Type B pancreatic cell (in vitro differentiated cells): ENCODE measurements around the gene UBA5. TPM values are rescaled to one million over a fixed set of nuclear protein-coding genes. Genes with fewer than 3 reads are reported as not detected.
"Not testable (repeated sequence)": the region's sequence is repeated elsewhere in the genome, so short reads cannot be mapped to it uniquely, and the experiment has no call there.

Experiments
- DNase-seq: peaks from one replicate; pipeline ENCODE4 v3.0.0; 2021; ENCODE audit warnings: mixed read lengths; ENCODE audit not compliant: unreplicated experiment; ENCODE audit errors: extremely low spot score
- H3K27ac Mint-ChIP-seq: 2 replicates; pipeline ENCODE4 v1.8.0; 2021; ENCODE audit warnings: mild to moderate bottlenecking, mixed read lengths
- H3K27me3 Mint-ChIP-seq: 2 replicates; pipeline ENCODE4 v1.8.0; 2021; ENCODE audit warnings: mixed read lengths
- H3K36me3 Mint-ChIP-seq: 2 replicates; pipeline ENCODE4 v1.8.0; 2021; ENCODE audit warnings: mixed read lengths
- H3K4me1 Mint-ChIP-seq: one replicate; pipeline ENCODE4 v1.8.0; 2021; ENCODE audit warnings: mixed read lengths; ENCODE audit not compliant: unreplicated experiment
- H3K4me3 Mint-ChIP-seq: 2 replicates; pipeline ENCODE4 v1.8.0; 2021; ENCODE audit warnings: mild to moderate bottlenecking, mixed read lengths
- H3K9me3 Mint-ChIP-seq: 2 replicates; pipeline ENCODE4 v1.8.0; 2021; ENCODE audit warnings: mixed read lengths
- total RNA-seq: library from RNA; stranded (reverse); gene quantifications from 2 replicates; pipeline ENCODE4 v1.2.1, GENCODE V29; 2021; ENCODE audit warnings: low replicate concordance
- TF ChIP-seq, protein P1 (sequence below): fragments of 200-600 bp; sonication (generic); conservative IDR thresholded peaks from 2 replicates; pipeline ENCODE4 v1.5.0; 2021; ENCODE audit warnings: antibody characterized with exemption, mild to moderate bottlenecking

The UBA5 gene
- total RNA-seq, 1 donor from 2014 or later = 40.6 TPM

DNA sequence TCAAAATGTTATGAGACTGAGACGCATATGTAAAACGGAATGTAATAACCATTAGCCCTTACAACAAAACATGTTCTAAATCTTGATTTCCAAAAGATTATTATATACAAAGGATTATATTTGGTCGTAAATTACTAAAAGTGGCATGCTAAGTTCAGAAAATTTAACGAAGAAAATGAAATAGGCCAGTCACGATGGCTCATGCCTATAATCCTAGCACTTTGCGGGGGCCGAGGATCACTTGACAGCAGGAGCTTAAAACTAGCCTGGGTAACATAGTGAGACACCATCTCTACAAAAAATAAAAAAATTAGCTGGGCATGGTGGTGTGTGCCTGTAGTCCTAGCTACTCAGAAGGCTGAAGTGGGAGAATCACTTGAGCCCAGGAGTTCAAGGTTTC is 29.5 kb upstream of the UBA5 start:
- Mint-ChIP-seq H3K27me3 (no peaks in the 10 kb centered on the region), H3K4me3 (no peak overlapping the region), H3K4me1 (no peaks in the 10 kb centered on the region), H3K9me3 (no peaks in the 10 kb centered on the region), H3K36me3 (peaks cover 13% of the 10 kb centered on the region), H3K27ac (no peak overlapping the region)
- TF ChIP-seq, protein P1, sequence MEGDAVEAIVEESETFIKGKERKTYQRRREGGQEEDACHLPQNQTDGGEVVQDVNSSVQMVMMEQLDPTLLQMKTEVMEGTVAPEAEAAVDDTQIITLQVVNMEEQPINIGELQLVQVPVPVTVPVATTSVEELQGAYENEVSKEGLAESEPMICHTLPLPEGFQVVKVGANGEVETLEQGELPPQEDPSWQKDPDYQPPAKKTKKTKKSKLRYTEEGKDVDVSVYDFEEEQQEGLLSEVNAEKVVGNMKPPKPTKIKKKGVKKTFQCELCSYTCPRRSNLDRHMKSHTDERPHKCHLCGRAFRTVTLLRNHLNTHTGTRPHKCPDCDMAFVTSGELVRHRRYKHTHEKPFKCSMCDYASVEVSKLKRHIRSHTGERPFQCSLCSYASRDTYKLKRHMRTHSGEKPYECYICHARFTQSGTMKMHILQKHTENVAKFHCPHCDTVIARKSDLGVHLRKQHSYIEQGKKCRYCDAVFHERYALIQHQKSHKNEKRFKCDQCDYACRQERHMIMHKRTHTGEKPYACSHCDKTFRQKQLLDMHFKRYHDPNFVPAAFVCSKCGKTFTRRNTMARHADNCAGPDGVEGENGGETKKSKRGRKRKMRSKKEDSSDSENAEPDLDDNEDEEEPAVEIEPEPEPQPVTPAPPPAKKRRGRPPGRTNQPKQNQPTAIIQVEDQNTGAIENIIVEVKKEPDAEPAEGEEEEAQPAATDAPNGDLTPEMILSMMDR = no peak
- no peak for DNase-seq

DNA sequence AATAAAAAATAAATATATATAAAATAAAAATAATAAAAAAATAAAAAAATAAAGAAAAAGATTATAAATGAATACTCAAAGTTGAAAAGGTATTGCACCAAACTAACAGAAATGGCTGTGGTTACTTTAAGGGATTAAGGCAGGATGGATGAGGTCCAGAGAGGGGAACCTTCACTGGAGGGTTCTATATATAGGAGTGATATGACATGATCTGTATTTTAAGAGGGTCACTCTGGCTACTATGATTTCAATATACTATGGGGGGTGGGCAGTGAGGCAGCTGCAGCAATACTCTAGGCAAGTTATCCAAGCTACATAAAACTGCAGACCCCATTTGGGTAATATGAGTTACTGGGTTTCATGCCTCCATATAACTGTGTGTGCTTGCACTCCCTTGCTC is 25.1 kb upstream of the UBA5 start:
- TF ChIP-seq, protein P1 = no peak
- H3K4me1 Mint-ChIP-seq = no peaks in the 10 kb centered on the region
- H3K36me3 Mint-ChIP-seq = peaks cover 7% of the 10 kb centered on the region
- no peaks in the 10 kb centered on the region for H3K9me3 Mint-ChIP-seq
- no peak for DNase-seq
- no peak overlapping the region for H3K4me3 Mint-ChIP-seq
- H3K27me3 Mint-ChIP-seq = no peaks in the 10 kb centered on the region
- H3K27ac Mint-ChIP-seq = no peak overlapping the region

- TF ChIP-seq, protein P1 = no peak
- Mint-ChIP-seq H3K27me3 (no peaks in the 10 kb centered on the region), H3K9me3 (no peaks in the 10 kb centered on the region), H3K4me3 (no peak overlapping the region), H3K4me1 (no peaks in the 10 kb centered on the region), H3K36me3 (peaks cover 7% of the 10 kb centered on the region), H3K27ac (no peak overlapping the region)
- no peak for DNase-seq
Measured at GRCh38 chr3:132637590-132637989, 22.5 kb upstream of the UBA5 start.

- Mint-ChIP-seq H3K4me3 (no peak overlapping the region), H3K9me3 (no peaks in the 10 kb centered on the region), H3K4me1 (no peaks in the 10 kb centered on the region), H3K27me3 (no peaks in the 10 kb centered on the region), H3K36me3 (peaks cover 7% of the 10 kb centered on the region), H3K27ac (no peak overlapping the region)
- TF ChIP-seq, protein P1 = no peak
- no peak for DNase-seq
Measured at GRCh38 chr3:132638706-132639105, 21.4 kb upstream of the UBA5 start.

DNA sequence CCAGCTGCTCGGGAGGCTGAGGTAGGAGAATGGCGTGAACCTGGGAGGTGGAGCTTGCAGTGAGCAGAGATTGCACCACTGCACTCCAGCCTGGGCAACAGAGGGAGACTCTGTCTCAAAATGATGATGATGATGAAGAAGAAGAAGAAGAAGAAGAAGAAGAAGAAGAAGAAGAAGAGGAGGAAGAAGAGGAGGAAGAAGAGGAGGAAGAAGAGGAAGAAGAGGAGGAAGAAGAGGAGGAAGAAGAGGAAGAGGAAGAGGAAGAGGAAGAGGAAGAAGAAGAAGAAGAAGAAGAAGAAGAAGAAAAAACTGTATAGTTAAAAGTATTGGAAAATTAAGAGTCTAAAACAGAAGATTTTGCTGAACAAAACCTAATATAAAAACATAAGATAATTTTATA is 18.7 kb upstream of the UBA5 start:
- not testable (repeated sequence) for H3K27me3 Mint-ChIP-seq, DNase-seq, H3K36me3 Mint-ChIP-seq, H3K4me3 Mint-ChIP-seq, H3K27ac Mint-ChIP-seq, H3K9me3 Mint-ChIP-seq, H3K4me1 Mint-ChIP-seq

- Mint-ChIP-seq H3K27ac (no peak overlapping the region), H3K9me3 (no peaks in the 10 kb centered on the region), H3K4me1 (no peaks in the 10 kb centered on the region), H3K4me3 (no peak overlapping the region), H3K27me3 (no peaks in the 10 kb centered on the region), H3K36me3 (peaks cover 7% of the 10 kb centered on the region)
- no peak for DNase-seq
- TF ChIP-seq, protein P1 = peak; percentile 91
Measured at GRCh38 chr3:132641837-132642538, 18.1 kb upstream of the UBA5 start.
